ENCODE measurements around the gene CD300A. TPM values are rescaled to one million over a fixed set of nuclear protein-coding genes. Genes with fewer than 3 reads are reported as not detected.

The CD300A gene
- total RNA-seq, 4 donors from 2014 or later: 1.9 to 100.0 (median 5.2) TPM

DNA sequence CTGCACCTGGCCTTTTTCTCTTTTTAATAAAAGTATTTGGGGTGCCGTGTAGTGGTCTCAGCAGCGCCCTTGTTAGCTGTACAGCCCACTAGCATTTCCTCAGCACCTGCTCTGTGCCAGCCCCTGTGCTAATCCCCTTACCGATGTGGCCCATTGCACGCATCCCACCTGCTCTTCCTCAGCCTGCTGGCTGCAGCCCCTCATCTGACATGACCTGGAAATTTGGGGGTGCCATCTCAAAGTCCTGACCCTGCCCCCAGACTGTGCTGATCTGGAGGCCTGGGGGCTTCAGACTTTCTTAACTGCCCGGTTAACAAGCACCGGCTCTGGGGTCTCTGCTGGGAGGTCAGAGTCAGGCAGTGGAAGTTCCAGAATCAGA is 24.2 kb upstream of the CD300A start:
- TF ChIP-seq, protein P1, sequence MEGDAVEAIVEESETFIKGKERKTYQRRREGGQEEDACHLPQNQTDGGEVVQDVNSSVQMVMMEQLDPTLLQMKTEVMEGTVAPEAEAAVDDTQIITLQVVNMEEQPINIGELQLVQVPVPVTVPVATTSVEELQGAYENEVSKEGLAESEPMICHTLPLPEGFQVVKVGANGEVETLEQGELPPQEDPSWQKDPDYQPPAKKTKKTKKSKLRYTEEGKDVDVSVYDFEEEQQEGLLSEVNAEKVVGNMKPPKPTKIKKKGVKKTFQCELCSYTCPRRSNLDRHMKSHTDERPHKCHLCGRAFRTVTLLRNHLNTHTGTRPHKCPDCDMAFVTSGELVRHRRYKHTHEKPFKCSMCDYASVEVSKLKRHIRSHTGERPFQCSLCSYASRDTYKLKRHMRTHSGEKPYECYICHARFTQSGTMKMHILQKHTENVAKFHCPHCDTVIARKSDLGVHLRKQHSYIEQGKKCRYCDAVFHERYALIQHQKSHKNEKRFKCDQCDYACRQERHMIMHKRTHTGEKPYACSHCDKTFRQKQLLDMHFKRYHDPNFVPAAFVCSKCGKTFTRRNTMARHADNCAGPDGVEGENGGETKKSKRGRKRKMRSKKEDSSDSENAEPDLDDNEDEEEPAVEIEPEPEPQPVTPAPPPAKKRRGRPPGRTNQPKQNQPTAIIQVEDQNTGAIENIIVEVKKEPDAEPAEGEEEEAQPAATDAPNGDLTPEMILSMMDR (IDR thresholded peaks at IDR 0.05; ENCODE audit: low read depth): no peak

DNA sequence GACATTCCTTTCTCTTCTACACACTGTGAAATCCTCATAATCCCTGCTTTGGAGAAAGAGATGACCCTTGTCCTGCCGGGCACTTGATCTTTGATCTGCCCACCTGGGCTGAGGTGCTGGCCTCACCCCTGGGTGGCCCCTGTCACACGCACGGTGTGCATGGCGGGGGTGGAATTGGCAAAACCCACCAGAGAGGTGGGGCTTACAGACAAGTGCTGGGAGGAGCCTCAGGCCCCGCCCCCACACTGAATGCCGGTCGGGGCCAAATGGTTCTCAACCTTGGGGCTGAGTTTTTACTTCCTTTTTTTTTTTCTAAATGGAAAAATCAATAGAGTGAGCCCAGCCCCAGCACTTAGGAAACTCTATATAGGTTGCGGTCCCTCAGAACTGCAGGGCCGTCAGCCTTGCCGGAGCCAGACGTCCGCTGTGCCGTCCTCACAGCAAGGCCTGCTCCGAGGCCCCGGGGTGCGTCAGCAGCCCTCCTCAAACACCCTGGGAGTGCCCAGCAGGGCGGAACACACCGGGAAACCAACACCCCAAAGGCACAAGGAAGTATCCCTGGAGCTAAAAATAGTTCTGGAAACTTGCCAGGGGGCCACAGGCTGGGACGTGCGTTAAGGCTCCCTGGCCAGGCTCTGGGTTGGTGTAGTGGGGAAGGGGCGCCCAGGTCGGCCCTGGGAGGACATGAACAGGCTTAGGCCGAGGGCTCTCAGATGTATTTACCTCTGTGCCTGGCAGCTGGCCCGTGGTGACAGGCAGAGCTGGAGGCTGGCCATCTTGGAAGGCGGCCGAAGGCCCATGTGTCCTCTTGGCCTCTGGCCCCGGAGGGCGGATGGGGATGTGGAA is 23.5 kb upstream of the CD300A start:
- TF ChIP-seq, protein P1 (IDR thresholded peaks at IDR 0.05; ENCODE audit: low read depth): no peak

DNA sequence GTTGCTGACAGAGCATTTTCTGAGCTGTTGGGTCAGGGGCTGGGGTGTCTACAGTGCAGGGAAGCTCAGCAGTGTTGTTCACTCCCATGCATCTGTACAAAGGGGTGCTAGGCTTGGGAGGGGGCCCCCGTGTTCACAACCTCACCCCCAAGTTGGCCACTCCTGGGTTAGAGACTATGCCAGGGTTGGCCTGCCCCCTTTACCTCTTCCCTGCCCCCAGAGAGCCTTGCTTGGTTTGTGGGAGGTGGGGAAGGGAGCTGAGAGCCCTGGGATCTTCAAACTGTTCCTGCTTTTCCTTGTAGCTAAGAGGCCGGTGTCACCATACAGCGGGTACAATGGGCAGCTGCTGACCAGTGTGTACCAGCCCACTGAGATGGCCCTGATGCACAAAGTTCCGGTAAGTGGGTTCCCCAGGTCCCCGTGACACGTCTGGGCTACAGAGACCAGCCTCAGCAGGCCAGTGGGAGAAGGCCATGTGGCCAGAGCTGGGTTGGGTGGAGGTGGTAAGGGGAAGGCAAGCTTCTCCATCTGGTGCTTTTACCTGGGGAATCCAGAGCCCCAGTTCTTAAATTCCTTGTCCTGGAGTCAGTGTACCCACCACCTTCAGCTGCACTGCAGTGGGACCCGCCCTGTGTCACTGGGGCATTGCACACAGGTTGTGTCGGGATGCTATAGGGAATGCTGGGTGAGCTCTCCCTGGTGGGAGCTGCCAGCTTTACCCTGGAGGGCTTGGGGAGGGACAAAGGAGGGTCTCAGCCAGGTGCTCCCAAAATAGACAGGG is 22.7 kb upstream of the CD300A start:
- TF ChIP-seq, protein P1 (IDR thresholded peaks at IDR 0.05; ENCODE audit: low read depth): no peak

DNA sequence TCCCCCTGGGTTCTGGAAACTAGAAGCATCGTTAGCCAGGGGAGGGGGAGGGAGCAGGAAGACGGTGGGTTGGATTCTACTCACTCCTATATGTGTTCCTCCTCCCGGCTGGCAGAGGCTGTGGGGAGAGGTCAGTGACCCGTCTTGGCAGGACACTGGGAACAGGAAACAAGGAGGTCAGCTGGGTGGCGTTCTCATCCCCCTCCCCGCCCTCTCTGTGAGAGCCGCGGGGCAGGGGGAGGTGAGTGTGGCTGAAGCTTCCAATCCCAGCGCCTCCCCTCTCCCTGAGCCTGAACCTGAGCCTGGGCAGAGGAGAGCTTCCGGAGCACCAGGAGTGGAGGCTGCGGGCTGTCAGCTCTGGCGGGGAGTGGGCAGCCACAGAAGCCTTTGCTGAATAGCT is 22.0 kb upstream of the CD300A start:
- TF ChIP-seq, protein P1 (IDR thresholded peaks at IDR 0.05; ENCODE audit: low read depth): no peak

DNA sequence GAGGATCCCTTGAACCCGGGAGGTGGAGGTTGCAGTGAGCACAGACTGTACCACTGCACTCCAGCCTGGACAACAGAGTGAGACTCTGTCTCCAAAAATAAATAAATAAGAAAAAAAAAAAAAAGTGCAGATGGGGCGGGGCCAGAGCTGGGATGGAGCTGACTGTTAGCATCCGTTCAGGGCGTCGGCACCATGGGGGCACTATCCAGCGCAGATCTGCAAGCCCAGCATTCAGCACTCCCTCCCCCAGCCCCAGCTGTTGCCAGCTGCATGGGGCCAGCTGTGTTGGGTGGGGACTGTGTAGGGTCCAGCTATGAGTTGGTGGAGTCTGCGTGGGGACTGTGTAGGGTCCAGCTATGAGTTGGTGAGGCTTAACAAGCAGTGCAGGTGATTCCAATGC is 21.3 kb upstream of the CD300A start:
- TF ChIP-seq, protein P1 (IDR thresholded peaks at IDR 0.05; ENCODE audit: low read depth): no peak

DNA sequence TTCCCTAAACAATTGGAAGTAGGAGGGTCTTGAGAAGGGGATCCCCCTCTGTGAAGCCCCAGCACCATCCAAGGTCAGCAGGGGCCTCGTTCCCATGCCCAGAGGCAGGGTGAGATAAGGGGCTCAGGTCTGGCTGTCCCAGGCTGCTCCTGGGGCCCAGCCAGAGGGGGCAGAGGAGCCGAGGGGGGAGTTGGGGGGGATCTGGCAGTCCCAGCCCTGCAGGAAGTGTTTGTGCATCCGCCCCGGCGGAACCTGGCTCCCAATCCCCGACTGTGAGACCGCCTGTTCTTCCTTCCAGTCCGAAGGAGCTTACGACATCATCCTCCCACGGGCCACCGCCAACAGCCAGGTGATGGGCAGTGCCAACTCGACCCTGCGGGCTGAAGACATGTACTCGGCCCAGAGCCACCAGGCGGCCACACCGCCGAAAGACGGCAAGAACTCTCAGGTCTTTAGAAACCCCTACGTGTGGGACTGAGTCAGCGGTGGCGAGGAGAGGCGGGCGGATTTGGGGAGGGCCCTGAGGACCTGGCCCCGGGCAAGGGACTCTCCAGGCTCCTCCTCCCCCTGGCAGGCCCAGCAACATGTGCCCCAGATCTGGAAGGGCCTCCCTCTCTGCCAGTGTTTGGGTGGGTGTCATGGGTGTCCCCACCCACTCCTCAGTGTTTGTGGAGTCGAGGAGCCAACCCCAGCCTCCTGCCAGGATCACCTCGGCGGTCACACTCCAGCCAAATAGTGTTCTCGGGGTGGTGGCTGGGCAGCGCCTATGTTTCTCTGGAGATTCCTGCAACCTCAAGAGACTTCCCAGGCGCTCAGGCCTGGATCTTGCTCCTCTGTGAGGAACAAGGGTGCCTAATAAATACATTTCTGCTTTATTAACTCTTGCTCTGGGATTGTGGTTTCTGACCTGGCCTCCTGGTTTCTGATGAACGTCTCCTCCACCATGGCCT is 19.6 kb upstream of the CD300A start:
- TF ChIP-seq, protein P1 (IDR thresholded peaks at IDR 0.05; ENCODE audit: low read depth): no peak
